NCI-H510A treated with DMSO at 0.1 percent for 48 hours (cell line): Measurements from ENCODE around the gene UBE2D1.

Experiments
- DNase-seq: peaks from one replicate; lab custom pipeline; 2025; lab: John Stamatoyannopoulos, UW

UBE2D1 gene

GRCh38 chr10:58334817-58335305, at the start of gene UBE2D1:
Gene UBE2D1 (plus strand): TSS chr10:58335006. CDS start chr10:58335202, 196 bp downstream.
- DNase-seq, result peak; percentile 57

DNA sequence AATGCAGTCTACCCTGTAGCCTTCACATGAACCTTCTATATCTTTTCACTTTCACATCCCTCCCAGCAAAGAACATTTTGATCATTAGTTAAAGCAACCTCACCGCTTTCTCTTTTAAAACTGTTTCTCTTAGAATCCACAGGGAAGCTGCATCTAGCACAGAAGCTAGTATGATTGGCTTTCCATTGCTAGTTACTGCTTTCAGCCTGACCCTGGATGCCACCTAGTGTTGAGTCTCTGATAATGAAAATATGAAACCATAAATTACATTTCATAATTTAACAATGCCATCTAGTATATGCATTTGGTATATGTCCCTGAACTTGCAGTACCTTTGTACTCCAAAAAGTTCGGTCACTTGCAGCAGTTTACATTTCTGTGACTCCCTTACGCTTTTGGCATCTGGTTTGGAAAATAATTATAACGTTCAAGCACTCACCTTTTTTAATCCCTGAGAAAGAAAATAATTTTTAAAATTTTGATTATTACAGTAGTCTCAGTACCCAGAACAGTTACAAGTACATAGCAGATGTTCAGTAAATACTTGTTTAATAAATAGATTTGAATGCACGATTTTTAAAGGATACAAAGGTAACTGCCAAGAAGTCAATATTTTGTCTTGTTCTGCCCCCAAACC, 43.1 kb upstream of the UBE2D1 start:
- peak; percentile 28 for DNase-seq

DNA sequence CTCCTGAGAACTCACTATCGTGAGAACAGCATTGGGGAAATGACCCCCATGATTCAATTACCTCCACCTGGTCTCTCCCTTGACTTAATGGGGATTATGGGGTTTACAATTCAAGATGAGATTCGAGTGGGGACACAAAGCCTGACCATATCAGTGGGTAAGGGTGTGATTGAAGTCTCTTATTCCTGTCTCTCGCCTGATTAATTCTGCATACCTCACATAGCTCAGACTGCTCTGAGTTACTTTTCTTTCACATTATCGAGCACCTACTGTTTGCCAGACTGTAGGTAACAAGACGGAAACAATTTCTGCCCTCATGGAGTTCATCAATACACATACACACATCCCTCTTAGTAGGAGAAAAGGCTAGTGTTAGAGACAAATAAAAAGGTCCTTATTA, 40.8 kb upstream of the UBE2D1 start:
- DNase-seq, result no peak

DNA sequence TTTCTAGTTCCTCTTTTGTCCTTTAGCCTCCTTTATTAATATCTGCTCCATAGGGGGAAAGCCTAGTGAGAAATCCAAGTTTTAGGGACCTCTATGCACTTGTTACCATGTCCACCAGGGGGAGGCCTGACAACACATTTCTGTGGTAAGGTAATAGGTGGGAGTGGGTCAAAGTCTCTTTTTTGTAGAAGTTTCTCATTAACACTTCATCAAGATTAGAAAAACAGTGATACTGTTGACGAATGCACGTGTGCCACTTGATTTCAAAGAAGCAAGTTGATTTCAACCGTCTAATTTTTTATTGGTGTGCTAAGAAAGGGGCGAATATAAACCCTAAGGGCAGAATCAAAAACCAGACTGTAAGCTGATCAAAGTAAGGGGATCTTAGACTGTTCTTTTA, 35.2 kb upstream of the UBE2D1 start:
- DNase-seq, result peak; percentile 47

- peak; percentile 47 for DNase-seq
These were observed 34.1 kb upstream of the UBE2D1 start for GRCh38 chr10:58300676-58301075.

GRCh38 chr10:58302254-58302653, 32.6 kb upstream of the UBE2D1 start:
- no peak for DNase-seq

DNA sequence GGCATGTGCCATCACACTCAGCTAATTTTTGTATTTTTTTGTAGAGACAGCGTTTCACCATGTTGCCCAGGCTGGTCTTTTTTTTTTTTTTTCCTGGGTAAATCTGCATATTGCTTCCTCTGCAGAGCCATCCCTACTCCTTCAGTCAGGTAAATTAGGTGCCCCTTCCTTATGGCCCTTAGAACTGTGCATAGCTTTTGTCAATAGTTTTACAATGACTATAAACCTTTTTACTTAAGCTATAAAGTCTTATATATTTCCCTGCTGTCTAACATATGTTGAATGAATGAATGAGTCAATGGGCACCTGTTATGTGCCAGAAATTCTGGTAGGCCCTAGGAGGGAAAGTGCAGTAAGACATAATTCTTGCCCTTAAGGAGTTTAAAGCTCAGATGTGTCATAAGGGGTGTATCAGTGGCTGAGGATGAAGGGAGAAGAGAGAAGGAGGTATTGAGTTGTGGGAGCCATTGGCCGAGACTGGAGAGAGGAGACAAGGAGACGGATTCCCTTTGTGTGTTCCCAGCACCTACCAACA, 30.6 kb upstream of the UBE2D1 start:
- DNase-seq, result no peak

DNA sequence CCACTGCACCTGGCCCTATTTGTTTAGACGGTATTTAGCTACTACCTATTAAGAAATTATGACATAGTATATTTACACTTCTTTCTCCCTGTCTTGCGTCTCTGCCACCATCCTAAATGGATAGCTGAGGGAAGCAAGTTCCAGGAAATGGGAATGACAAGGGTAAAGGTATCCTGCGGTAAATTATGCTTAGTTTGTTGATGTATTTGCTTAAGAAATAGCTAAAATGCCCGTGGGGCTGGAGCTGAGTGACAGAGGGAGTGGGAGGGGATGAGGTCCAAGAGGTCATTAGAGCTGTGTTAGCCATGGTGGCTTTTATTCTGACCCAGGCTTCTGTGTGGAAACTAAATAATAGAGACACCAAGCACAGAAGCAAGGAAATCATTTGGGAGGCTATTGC, 29.0 kb upstream of the UBE2D1 start:
- no peak for DNase-seq

- no peak for DNase-seq
These were observed 27.1 kb upstream of the UBE2D1 start for GRCh38 chr10:58307676-58308075.

- DNase-seq, result no peak
These were observed 23.8 kb upstream of the UBE2D1 start for GRCh38 chr10:58311026-58311425.

GRCh38 chr10:58316874-58317273, 17.9 kb upstream of the UBE2D1 start:
- no peak for DNase-seq

DNA sequence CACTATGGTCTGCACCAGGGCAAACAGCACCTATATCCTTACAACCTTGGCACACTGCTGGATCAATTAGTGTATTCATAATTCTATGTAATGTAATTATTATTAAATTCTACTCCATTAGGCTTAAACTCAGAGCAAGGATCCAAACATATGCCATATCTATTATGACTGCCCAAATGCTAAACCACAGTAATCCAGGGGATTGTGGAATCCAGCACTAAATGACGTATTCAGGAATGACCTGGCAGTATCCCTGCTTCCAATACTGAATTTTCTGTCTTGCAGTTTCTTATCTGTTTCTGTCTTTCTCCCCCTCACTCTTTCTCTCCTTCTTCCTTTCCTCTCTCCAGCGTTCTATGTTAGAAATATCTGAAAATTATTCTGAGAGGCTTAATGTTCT, 16.5 kb upstream of the UBE2D1 start:
- DNase-seq, result no peak

DNA sequence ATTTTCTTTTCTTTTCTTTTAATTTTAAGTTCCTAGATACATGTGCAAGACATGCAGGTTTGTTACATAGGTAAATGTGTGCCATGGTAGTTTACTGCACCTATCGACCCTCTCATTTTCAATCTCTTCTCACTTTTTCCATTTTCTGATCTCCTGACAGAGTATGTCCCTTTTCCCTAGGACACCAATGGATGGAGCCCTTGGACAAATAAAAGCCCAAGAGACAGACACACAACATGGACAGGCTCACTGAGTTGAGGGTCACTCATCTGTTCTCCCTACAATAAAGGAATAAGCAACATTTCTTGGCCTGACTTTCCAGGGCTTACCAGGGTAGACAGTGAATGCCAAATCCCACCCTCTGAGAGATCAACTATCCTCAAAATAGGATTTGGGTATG, 15.2 kb upstream of the UBE2D1 start:
- DNase-seq, result no peak

GRCh38 chr10:58320351-58321049, 14.3 kb upstream of the UBE2D1 start:
- DNase-seq, result no peak

- no peak for DNase-seq
These were observed 12.6 kb upstream of the UBE2D1 start for GRCh38 chr10:58322072-58322834.

DNA sequence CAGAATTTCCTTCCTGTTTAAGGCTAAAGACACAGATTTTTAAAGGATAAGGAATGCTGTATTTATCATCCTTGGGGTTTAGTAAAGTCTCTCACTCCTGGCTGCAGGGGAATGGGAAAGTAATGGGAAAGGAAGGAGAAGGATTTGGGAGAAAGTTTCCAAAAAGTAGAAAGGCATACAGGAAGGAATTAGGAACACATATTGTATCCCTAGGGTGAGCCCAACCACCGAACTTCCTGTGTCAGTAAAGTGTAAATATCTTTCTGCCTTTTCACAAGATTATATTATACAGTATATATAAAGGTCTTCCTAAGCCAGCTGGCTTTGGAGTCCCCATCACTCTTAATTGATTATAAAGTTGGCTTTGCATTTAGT, 12.0 kb upstream of the UBE2D1 start:
- DNase-seq, result no peak

DNA sequence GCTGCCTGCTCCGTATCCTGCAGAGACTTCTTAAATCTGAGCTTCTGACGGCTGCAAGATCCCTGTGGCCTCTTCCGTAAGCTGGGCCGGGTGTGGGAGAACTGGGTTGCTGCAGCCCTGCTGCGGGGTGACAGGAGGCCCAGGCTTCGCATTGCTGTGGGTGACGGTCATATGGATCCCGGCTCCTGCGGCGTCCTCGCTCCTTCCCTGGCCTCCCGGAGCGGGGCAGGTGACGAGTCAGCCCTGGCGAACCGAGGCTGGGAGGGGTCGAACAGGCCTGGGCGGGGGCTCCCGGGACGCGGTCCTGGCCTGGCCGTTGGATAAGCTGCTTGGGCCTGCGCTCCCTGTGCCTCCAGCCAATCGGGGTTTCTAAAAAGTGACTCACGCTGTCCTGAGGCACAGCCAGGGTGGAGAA, 7.8 kb upstream of the UBE2D1 start:
- DNase-seq, result no peak

- DNase-seq, result no peak
These were observed 6.6 kb upstream of the UBE2D1 start for GRCh38 chr10:58328233-58328632.

DNA sequence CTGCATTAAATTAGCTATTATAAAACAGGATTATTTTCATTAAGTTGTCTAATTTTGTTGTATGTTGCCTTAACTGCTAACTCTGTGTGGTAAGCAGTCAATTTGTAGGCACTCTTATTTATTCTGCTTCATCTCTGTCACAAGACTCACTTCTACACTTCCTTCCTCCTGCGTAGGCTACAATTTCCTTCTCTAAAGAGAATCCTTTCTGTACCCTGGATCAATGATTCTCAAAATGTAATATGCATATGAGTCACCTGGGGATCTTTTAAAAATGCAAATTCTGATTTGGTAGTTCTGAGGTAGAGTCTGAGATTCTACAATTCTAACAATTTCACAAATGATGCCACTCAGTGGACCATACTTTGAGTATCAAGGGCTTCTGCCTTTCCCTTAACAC, 4.4 kb upstream of the UBE2D1 start:
- DNase-seq, result no peak

DNA sequence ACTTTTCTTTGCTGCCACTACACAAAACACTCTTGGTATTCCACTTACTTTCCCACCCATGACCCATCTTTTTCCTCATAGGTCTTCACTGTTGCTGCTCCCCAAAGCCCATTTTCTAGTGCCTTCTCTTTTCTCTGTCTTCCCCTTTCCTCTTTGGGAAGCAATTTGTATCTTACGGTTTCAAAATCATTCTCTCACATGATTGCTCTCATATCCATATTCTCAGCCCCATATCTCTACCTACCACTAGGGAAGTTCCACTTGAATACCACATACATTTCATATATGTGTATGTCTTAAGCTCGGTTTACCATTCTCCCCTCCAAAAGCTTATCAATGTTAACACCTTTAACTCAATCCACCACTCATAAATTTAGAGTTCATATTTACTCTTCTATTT, 3.2 kb upstream of the UBE2D1 start:
- DNase-seq, result no peak

- DNase-seq, result no peak
These were observed 650 bp downstream of the UBE2D1 start for GRCh38 chr10:58335306-58336005.

GRCh38 chr10:58336242-58336641, 1.4 kb downstream of the UBE2D1 start:
- no peak for DNase-seq
